MCF 10A (cell line): ENCODE measurements around the gene SGPP2. TPM values are rescaled to one million over a fixed set of nuclear protein-coding genes. Genes with fewer than 3 reads are reported as not detected.

Source experiments
- BruUV-seq: library from RNA; stranded (reverse); fragments of 400-500 nt; replicated peaks from 2 replicates; lab custom pipeline; 2021; lab: Mats Ljungman, UMichigan
- CTCF ChIA-PET: fragments of 300-600 bp; sonication (Branson Sonifier 250); formaldehyde crosslinking; extraction: SDS; loops from one replicate; lab custom pipeline; 2021; ENCODE audit warnings: antibody characterized with exemption, inconsistent platforms; lab: Yijun Ruan, JAX
- POLR2A ChIA-PET: fragments of 300-600, 350-650 bp; sonication (Branson Sonifier 250); formaldehyde crosslinking; extraction: SDS; loops from one replicate; lab custom pipeline; 2020; ENCODE audit warnings: antibody characterized with exemption, inconsistent platforms; lab: Yijun Ruan, JAX
- DNase-seq: peaks from one replicate; pipeline ENCODE4 v3.0.0-alpha.2; 2018; ENCODE audit not compliant: unreplicated experiment
- H3K27ac Mint-ChIP-seq: one replicate; pipeline ENCODE4 v1.8.0; 2022; ENCODE audit warnings: mild to moderate bottlenecking, low read depth, mixed read lengths; ENCODE audit not compliant: unreplicated experiment
- H3K27me3 Mint-ChIP-seq: one replicate; pipeline ENCODE4 v1.8.0; 2022; ENCODE audit warnings: mixed read lengths; ENCODE audit not compliant: insufficient read depth, unreplicated experiment
- H3K36me3 Mint-ChIP-seq: one replicate; pipeline ENCODE4 v1.8.0; 2022; ENCODE audit warnings: mild to moderate bottlenecking, moderate library complexity, mixed read lengths; ENCODE audit not compliant: insufficient read depth, unreplicated experiment
- H3K4me1 Mint-ChIP-seq: one replicate; pipeline ENCODE4 v1.8.0; 2022; ENCODE audit warnings: mixed read lengths; ENCODE audit not compliant: insufficient read depth, unreplicated experiment
- H3K4me3 Mint-ChIP-seq: one replicate; pipeline ENCODE4 v1.8.0; 2022; ENCODE audit warnings: mild to moderate bottlenecking, moderate library complexity, mixed read lengths; ENCODE audit not compliant: unreplicated experiment
- H3K9me3 Mint-ChIP-seq: one replicate; pipeline ENCODE4 v1.8.0; 2022; ENCODE audit warnings: mixed read lengths; ENCODE audit not compliant: unreplicated experiment
- intact Hi-C: fragments of 100-400 bp; cut with micrococcal nuclease; formaldehyde crosslinking; loops from 2 replicates; pipeline ENCODE4 v1.14.1; 2022
- total RNA-seq: library from RNA; stranded (reverse); gene quantifications from 2 replicates; pipeline ENCODE4 v1.2.3, GENCODE V29; 2022
- TF ChIP-seq, protein P1 (sequence below): fragments of 200-600 bp; IDR thresholded peaks from one replicate; pipeline ENCODE4 v1.8.0; 2022; ENCODE audit warnings: antibody characterized with exemption, mild to moderate bottlenecking; ENCODE audit not compliant: unreplicated experiment

Gene SGPP2
- total RNA-seq, 1 experiment from 2014 or later: 47.4 TPM

DNA sequence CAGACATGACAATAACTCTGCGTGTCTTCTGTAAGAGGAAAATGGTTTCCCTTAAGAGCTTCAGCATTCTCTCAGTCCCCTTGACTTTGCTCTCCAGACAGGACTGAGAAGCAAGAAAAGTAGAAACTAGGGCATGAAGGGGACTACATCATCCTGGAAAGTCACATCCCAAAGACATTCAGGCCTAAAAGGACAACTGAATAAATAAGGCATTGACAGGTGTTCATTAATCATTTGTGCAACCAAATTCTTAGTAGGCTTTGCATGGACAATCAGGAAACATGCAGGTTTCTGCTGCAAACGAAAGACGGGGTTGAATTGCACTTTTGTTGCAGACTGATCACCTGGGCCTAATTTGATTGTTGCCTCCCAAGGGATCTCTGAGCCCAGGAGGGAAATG is 1.2 kb upstream of the SGPP2 start:
- Mint-ChIP-seq H3K36me3 (peaks cover 18% of the 10 kb centered on the region), H3K27ac (peak overlapping the region; percentile 75)

DNA sequence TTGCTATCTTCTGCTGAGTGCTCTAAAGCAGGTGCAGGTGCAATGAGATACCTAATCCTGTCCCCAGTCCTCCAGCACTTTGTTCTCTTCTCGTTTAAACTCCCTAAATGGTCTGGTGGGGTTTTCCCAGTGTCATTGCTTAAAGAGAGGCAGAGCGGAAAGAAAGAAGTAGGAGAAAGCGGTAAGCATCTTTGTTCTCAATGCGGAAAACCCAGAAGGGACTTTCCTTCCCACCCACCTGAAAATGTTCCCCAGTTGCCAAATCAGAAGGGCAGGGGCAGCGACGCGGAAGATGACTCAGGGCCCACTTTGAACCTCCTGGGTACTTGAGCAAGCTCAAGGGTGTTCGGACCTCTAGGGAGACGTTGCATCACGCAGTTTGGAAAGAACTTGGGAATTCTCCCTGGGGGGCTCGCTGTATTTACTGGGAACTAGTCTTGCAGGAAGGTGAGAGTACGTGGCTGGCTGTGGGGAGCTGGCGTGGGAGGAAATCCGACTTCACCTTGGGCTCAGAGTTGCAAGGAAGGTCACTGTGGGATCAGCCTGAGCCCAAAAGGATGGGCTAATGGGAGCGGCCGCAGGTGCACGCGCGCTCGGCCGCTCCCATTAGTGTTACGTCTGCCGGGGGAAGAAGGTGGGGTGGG is 589 bp upstream of the SGPP2 start:
- ChIA-PET CTCF (no interaction called here), POLR2A (interaction anchor here (0.6 to 6.0 kb wide), 10 partner anchors 9 to 458 kb away, joined by 3 to 61 read pairs (median 4); no protein-coding TSS in a partner anchor)
- intact Hi-C loops: loop anchor here (1.0 kb wide), 2 partner anchors 96 to 105 kb away; no protein-coding TSS in a partner anchor
- H3K27ac Mint-ChIP-seq: peak overlapping the region; percentile 75
- H3K27me3 Mint-ChIP-seq: no peaks in the 10 kb centered on the region
- H3K4me3 Mint-ChIP-seq: peak overlapping the region; percentile 82
- peaks cover 33% of the 10 kb centered on the region for H3K4me1 Mint-ChIP-seq
- peak; percentile 95 for DNase-seq
- BruUV-seq: no TSS peak
- H3K9me3 Mint-ChIP-seq: no peaks in the 10 kb centered on the region
- peaks cover 20% of the 10 kb centered on the region for H3K36me3 Mint-ChIP-seq
- TF ChIP-seq, protein P1, sequence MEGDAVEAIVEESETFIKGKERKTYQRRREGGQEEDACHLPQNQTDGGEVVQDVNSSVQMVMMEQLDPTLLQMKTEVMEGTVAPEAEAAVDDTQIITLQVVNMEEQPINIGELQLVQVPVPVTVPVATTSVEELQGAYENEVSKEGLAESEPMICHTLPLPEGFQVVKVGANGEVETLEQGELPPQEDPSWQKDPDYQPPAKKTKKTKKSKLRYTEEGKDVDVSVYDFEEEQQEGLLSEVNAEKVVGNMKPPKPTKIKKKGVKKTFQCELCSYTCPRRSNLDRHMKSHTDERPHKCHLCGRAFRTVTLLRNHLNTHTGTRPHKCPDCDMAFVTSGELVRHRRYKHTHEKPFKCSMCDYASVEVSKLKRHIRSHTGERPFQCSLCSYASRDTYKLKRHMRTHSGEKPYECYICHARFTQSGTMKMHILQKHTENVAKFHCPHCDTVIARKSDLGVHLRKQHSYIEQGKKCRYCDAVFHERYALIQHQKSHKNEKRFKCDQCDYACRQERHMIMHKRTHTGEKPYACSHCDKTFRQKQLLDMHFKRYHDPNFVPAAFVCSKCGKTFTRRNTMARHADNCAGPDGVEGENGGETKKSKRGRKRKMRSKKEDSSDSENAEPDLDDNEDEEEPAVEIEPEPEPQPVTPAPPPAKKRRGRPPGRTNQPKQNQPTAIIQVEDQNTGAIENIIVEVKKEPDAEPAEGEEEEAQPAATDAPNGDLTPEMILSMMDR: no peak

More for the DNA sequence above, 1.2 kb upstream of the SGPP2 start:
- TF ChIP-seq, protein P1: no peak
- intact Hi-C loops: loop anchor here (1.0 kb wide), 1 partner anchor 105 kb away; no protein-coding TSS in a partner anchor
- BruUV-seq: TSS peak; percentile 40
- ChIA-PET CTCF (interaction anchor here (0.5 to 0.8 kb wide), 3 partner anchors 37 to 208 kb away, joined by 3 to 4 read pairs (median 3); no protein-coding TSS in a partner anchor), POLR2A (interaction anchor here (0.6 to 6.0 kb wide), 10 partner anchors 10 to 459 kb away, joined by 3 to 61 read pairs (median 4); no protein-coding TSS in a partner anchor)
- H3K27me3 Mint-ChIP-seq: no peaks in the 10 kb centered on the region
- DNase-seq: no peak
- H3K9me3 Mint-ChIP-seq: no peaks in the 10 kb centered on the region
- peaks cover 32% of the 10 kb centered on the region for H3K4me1 Mint-ChIP-seq
- peak overlapping the region; percentile 82 for H3K4me3 Mint-ChIP-seq

DNA sequence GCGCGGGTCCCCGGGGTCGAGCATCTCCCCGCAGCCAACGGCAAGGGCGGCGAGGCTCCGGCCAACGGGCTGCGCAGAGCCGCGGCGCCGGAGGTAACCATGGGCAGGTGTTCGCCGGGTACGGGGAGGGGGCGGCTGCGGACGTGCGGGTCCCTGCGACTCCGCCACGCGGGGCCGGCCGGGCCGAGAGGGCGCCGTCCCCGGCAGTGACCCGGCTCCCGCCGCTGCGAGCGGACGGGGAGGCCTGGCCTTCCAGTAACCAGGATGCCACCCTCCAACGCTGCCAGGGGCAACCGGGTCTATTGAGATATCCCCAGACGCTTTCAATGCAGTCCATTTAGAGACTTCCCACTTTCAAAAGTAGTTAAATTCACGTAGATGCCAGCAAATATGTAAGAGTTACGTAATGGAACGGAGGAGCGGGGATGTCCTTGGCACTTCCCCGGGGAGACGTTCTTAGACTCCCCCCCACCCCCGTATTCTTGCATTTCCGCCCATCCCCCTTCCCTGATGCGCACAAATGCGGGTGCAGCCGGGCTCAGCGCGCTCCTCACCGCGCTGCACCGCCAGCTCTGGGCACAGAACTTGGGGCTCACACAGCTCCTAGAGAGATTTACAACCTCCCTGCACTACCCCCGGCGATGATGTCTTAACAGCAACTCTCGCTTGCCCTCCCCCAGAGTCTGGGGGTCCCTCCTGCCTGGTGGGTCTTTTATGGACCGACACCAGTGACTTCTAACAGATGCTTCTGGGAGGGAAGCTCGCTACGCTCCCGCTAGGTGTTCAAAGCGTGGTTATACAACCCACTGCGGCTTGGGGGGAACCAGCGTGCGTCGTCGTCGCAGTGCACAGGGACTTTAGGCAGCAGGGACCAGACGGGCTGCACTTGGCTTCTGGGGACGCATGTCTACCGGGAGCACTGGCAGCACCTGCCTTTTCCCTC is 657 bp downstream of the SGPP2 start:
- no TSS peak for BruUV-seq
- Mint-ChIP-seq H3K9me3 (peaks cover 5% of the 10 kb centered on the region), H3K27me3 (no peaks in the 10 kb centered on the region), H3K4me1 (peaks cover 33% of the 10 kb centered on the region), H3K36me3 (peaks cover 25% of the 10 kb centered on the region), H3K4me3 (peak overlapping the region; percentile 82), H3K27ac (no peak overlapping the region)
- intact Hi-C loops: loop anchor here (1.0 to 5.0 kb wide), 2 partner anchors 94 to 132 kb away; no protein-coding TSS in a partner anchor
- ChIA-PET CTCF (interaction anchor here (0.6 to 0.9 kb wide), 3 partner anchors 32 to 107 kb away, joined by 3 read pairs; no protein-coding TSS in a partner anchor), POLR2A (interaction anchor here (0.7 to 6.0 kb wide), 8 partner anchors 22 to 107 kb away, joined by 3 to 61 read pairs (median 5); no protein-coding TSS in a partner anchor)
- TF ChIP-seq, protein P1: no peak
- peak; percentile 21 for DNase-seq
